HepG2 (cell line): Measurements from ENCODE around the gene TNFRSF18.

Experiments
- ELF4 ChIP-seq: sonication (generic); formaldehyde crosslinking; IDR thresholded peaks from 2 replicates; pipeline ENCODE4 v1.5.0; 2020; ENCODE audit warnings: missing genetic modification reagents, mild to moderate bottlenecking, moderate library complexity, borderline replicate concordance
- TF ChIP-seq, protein P1 (sequence below): sonication (generic); formaldehyde crosslinking; IDR thresholded peaks from 2 replicates; pipeline ENCODE4 v1.4.0; 2020; ENCODE audit warnings: low read depth, missing genetic modification reagents
- TF ChIP-seq, protein P2 (sequence below): sonication (generic); formaldehyde crosslinking; conservative IDR thresholded peaks from 2 replicates; pipeline ENCODE4 v1.8.1; 2023; ENCODE audit warnings: missing genetic modification reagents

DNA sequence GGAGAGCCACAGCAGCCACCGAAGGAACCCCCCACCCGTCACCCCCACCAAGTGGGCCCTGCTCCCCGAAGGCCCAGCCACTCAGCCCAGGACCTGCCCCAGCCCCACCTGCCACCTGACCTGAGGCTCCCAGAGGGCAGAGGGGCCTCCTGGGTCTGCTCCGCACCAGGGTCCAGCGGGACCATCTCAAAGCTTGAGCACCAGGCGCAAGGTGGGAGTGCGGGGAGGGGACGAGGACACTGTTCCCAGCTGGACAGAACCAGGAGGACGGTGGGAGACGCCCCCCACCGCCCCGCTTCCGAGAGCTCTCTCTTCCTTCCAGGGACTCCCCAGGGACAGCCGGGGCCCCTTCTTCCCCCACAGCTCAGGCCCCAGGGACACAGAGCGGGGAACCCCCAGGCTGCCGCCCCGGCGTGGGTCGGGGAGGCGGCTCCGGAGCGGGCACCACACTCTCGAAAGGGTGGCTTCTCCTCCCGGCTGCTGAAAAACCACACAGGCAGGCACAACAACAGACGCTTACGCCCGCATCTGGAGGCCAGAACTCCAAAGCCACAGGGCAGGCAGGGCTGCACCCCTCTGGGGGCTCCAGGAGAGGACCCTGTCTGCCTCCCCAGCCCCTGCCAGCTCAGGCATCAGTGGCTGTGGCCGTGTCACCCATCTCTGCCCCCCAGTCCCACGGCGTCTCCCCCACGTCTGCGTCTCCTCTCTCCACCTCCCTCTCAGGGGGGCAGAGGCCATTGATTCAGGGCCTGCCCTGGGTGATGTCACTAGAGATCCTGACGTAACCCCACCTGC, 34.6 kb downstream of the TNFRSF18 start:
- no peak for TF ChIP-seq ELF4
- TF ChIP-seq, protein P1, sequence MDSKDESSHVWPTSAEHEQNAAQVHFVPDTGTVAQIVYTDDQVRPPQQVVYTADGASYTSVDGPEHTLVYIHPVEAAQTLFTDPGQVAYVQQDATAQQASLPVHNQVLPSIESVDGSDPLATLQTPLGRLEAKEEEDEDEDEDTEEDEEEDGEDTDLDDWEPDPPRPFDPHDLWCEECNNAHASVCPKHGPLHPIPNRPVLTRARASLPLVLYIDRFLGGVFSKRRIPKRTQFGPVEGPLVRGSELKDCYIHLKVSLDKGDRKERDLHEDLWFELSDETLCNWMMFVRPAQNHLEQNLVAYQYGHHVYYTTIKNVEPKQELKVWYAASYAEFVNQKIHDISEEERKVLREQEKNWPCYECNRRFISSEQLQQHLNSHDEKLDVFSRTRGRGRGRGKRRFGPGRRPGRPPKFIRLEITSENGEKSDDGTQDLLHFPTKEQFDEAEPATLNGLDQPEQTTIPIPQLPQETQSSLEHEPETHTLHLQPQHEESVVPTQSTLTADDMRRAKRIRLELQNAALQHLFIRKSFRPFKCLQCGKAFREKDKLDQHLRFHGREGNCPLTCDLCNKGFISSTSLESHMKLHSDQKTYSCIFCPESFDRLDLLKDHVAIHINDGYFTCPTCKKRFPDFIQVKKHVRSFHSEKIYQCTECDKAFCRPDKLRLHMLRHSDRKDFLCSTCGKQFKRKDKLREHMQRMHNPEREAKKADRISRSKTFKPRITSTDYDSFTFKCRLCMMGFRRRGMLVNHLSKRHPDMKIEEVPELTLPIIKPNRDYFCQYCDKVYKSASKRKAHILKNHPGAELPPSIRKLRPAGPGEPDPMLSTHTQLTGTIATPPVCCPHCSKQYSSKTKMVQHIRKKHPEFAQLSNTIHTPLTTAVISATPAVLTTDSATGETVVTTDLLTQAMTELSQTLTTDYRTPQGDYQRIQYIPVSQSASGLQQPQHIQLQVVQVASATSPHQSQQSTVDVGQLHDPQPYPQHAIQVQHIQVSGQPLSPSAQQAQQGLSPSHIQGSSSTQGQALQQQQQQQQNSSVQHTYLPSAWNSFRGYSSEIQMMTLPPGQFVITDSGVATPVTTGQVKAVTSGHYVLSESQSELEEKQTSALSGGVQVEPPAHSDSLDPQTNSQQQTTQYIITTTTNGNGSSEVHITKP (CRISPR knock-in tag): no peak
- TF ChIP-seq, protein P2, sequence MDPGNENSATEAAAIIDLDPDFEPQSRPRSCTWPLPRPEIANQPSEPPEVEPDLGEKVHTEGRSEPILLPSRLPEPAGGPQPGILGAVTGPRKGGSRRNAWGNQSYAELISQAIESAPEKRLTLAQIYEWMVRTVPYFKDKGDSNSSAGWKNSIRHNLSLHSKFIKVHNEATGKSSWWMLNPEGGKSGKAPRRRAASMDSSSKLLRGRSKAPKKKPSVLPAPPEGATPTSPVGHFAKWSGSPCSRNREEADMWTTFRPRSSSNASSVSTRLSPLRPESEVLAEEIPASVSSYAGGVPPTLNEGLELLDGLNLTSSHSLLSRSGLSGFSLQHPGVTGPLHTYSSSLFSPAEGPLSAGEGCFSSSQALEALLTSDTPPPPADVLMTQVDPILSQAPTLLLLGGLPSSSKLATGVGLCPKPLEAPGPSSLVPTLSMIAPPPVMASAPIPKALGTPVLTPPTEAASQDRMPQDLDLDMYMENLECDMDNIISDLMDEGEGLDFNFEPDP: no peak
